ENCODE results near the gene ANKRD65.
"Not testable (repeated sequence)": the region's sequence is repeated elsewhere in the genome, so short reads cannot be mapped to it uniquely, and the experiment has no call there.

ANKRD65 gene

GRCh38 chr1:1421147-1421906 lies at the start of gene ANKRD65:
TSS of gene ANKRD65 (minus strand) at chr1:1421276. CDS start at chr1:1421005, 271 bp downstream.
- DNase-seq (ENCODE audit: low read depth in 2 of 2) = no peak

DNA sequence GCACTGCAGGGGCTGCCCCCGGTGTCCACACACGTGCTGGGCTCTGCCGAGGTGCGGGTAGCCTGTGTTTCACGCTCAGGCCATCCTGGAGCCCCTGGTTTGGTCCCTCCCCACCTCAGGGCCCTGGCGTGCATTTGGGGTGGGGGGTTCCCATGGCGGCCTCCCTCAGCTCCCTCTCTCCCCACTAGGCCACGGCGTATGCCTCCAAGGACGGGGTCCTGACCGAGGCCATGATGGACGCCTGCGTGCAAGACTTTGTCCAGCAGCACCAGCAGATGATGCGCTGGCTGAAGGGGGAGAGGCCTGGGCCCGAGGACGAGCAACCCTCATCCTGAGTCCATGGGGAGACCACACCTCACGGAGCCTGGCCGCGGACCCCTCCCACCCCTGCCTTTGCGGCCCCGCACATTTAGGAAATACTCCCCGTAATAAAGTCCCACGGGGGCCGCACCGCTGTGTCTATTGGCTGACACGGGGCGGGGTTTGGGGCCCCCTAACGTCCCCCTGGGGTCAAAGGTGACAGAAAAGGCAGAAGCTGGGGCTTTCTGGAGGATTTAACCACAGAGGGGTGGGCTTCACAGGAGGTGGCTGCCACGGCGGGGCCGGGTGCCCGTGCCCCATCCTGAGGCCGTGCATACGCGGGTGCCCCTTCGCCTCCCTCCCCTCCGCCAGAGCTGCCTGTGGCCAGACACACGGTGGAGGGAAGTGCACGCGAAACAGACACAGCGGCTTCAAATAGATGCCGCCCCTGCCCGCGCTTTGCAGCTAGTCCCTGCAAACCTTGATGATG lies 47.3 kb upstream of the ANKRD65 start:
- DNase-seq (ENCODE audit: low read depth in 2 of 2) = not testable (repeated sequence)

DNA sequence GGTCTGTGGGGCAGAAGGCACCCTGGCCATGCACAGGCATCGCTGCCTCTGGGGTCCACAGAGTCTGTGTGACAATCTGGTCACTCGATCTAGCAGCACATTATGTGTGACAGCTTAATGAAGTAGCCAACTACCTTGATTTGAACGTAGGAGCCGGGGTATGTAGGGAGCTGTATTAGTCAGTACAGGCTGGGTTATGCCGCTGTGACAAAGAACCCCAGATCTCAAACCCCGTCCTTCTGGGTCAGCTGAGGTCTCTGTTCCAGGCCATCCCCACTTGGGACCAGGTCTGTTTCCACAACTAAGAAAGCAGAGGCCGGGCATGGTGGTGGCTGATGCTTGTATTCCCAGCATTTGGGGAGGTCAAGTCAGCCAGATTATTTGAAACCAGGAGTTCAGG lies 42.2 kb upstream of the ANKRD65 start:
- no peak for DNase-seq (ENCODE audit: low read depth in 2 of 2)

GRCh38 chr1:1462318-1462966 lies 41.4 kb upstream of the ANKRD65 start:
- no peak for DNase-seq (ENCODE audit: low read depth in 2 of 2)

- DNase-seq (ENCODE audit: low read depth in 2 of 2) = no peak
Measured at GRCh38 chr1:1461721-1462317, 40.7 kb upstream of the ANKRD65 start.

- no peak for DNase-seq (ENCODE audit: low read depth in 2 of 2)
Measured at GRCh38 chr1:1460540-1461130, 39.6 kb upstream of the ANKRD65 start.

GRCh38 chr1:1459711-1460110 lies 38.6 kb upstream of the ANKRD65 start:
- DNase-seq (ENCODE audit: low read depth in 2 of 2) = not testable (repeated sequence)

DNA sequence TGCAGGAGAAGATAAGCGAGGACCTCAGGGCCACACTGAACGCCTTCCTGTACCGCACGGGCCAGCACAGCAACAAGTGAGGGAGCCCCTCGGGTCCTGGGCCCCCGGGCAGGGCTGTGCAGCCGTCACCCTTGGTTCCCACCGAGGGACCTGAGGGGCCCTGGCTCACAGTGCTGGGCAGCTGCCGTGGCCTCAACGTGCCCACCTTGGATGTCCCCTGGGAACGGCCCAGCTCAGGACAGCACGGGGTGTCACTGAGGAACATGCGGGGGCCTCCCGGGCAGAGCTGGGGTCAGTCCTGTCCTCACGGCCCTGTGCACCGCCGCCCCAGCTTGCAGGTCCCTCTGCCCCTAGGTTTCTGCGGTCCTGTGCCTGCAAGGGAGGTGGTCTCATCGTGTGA lies 38.1 kb upstream of the ANKRD65 start:
- not testable (repeated sequence) for DNase-seq (ENCODE audit: low read depth in 2 of 2)

DNA sequence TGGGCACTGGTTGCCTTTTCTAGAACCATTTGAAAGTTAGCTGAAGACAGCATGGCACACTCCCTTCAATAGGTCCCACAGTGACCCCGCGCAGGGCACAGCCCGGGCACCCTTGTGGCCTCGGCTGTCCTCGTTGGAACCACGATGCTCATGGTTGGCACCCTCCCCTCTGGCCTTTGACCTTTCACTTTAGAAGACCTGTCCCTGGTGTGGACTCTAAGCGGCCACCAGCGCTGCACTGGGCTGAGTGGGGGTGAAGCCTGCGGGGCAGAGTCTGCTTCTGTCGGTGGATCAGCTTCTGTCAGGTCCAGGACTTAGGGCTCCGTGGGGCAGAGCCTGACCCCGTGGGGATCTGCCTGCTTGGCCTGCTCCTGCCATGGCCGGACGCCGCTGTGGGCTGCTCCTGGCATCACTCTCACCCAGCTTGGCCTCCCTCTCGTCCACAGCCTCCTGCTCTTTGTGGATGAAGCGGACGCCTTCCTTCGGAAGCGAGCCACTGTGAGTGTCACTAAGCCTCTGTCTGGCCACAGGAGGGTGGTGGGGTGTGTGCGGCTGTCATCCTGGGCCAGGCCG lies 35.7 kb upstream of the ANKRD65 start:
- DNase-seq (ENCODE audit: low read depth in 2 of 2) = not testable (repeated sequence)

GRCh38 chr1:1455934-1456333 lies 34.9 kb upstream of the ANKRD65 start:
- DNase-seq (ENCODE audit: low read depth in 2 of 2) = not testable (repeated sequence)

GRCh38 chr1:1455366-1455884 lies 34.3 kb upstream of the ANKRD65 start:
- DNase-seq (ENCODE audit: low read depth in 2 of 2) = no peak

- not testable (repeated sequence) for DNase-seq (ENCODE audit: low read depth in 2 of 2)
Measured at GRCh38 chr1:1454286-1455056, 33.4 kb upstream of the ANKRD65 start.

DNA sequence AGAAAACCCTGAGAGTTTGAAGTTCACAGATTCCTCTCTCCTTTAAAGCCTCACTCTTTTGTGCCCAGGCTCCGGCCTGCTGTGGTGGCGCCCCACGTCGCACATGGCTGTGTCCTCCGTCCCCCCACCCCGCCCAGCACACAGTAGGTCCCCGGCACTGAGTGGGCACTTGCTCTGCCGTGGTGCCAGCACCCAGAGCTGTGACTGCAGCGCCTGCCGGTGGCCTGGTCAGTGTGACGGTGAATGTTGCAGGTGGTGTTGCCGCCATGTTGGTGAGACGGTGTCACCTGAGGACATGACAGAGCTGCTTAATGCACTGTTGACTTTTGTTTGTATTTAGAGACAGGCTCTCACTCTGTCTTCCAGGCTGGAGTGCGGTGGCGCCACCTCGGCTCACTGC lies 31.8 kb upstream of the ANKRD65 start:
- no peak for DNase-seq (ENCODE audit: low read depth in 2 of 2)

DNA sequence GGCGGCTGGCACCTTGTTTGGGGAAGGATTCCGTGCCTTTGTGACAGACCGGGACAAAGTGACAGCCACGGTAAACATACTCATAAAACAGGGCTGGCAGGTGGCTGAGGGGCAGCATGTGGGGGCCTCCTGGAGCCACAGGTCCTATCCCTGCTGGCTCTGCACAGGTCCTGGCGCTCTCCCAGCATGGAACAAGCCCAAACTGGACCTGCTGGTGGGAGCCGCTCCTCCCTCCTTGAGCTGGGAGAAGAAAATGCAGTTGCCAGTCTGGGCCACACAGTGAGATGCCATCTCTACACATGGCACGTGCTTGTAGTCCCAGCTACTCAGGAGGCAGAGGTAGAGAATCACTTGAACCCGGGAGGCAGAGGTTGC lies 31.3 kb upstream of the ANKRD65 start:
- not testable (repeated sequence) for DNase-seq (ENCODE audit: low read depth in 2 of 2)

DNA sequence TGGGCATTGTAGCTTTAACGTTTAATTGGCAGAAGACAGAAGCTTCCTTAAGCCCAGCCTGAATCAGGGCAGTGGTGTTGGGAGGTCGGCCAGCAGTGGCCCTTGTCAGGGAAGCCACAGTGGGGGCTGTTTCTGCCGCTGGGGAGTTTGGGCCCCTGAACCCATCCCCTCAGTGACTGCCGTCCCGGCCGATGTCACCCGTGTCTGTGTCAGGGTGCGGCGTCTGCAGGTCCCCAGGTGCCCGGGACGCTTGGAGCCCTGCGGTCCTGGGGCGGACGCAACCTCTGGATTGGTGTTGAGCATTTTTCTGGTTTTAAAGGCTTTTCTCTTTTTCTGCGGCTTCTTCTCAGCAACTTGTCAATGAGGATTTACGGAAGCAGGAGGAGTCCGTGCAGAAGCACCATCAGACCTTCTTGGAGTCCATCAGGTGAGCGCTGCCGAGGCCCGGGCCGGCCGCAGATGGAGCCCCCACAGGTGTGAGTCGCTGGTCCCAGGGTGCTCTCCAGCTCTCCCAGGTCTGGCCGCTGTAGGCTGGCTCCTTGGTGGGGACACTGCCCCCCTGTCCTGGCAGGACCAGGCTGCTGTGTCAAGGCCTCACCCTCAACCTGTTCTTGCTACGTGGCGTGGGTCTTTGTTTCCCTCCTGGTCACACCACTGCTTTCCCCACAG lies 30.8 kb upstream of the ANKRD65 start:
- DNase-seq (ENCODE audit: low read depth in 2 of 2) = no peak

GRCh38 chr1:1450616-1451015 lies 29.5 kb upstream of the ANKRD65 start:
- DNase-seq (ENCODE audit: low read depth in 2 of 2) = not testable (repeated sequence)

DNA sequence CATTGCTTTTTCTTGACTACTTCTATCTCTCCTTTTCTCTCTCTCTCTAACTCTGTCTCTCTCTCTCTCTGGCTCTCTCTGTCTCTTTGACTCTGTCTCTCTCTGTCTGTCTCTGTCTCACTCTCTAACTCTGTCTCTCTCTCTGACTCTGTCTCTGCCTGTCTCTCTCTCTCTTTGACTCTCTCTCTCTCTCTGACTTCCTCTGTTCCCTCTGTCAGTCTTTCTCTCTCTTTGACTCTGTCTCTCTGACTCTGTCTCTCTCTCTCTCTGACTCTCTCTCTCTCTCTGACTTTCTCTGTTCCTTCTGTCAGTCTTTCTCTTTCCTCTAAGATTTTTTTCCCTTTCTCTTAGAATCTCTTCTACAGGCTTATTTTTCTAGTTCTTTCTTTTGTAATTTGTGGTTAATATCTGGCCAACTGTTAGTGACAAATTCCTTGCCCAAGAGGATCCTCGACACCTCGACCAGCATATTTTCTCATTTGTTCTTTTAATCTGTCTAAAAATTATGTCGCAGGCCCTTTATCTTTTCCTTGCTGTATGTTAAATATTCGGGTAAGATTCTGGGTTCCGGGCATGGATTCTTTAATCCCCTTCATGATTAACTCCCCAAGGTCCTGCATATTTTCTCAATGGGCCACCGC lies 28.1 kb upstream of the ANKRD65 start, which contains the start of gene ATAD3C:
Gene ATAD3C, plus strand, starts transcription at position 591 of the 641 bp plus-strand sequence. CDS start 995 bp downstream, outside the sequence.
- no peak for DNase-seq (ENCODE audit: low read depth in 2 of 2)

DNA sequence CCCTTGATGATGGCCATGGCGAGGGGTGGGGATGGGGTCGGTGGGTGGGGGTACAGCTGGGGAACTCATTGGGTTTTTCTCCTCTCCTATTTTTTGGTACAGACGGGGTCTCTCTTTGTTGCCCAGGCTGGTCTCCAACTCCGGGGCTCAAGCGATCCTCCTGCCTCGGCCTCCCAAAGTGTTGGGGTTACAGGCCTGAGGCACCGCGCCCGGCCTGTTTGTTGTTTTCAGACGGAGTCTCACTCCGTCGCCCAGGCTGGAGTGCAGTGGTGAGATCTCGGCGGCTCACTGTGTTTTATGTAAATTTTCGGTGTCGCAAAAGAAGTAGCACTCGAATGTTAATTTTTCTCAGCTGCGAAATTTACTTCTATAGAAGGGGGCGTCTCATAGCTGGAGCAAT lies 25.6 kb upstream of the ANKRD65 start:
- DNase-seq (ENCODE audit: low read depth in 2 of 2) = not testable (repeated sequence)
